HEK293 (cell line): Measurements from ENCODE around the gene PTPN6.

Source experiments
- BCL11B ChIP-seq: fragments of 450-650 bp; formaldehyde crosslinking; IDR thresholded peaks from 2 replicates; pipeline ENCODE4 v1.5.1; 2016; ENCODE audit warnings: low read depth, missing biosample characterization, missing genetic modification characterization
- CTCF ChIP-seq: fragments of 450-650 bp; formaldehyde crosslinking; IDR thresholded peaks from 2 replicates; pipeline ENCODE4 v1.5.1; 2016; ENCODE audit warnings: missing biosample characterization, missing genetic modification characterization
- EGR2 ChIP-seq: fragments of 450-650 bp; formaldehyde crosslinking; IDR thresholded peaks from 2 replicates; pipeline ENCODE4 v1.5.1; 2016; ENCODE audit warnings: low read depth, missing biosample characterization, missing genetic modification characterization
- HOXD13 ChIP-seq: sonication (generic); formaldehyde crosslinking; IDR thresholded peaks from 2 replicates; pipeline ENCODE4 v1.8.0; 2022; ENCODE audit warnings: missing genetic modification reagents, borderline replicate concordance
- KLF8 ChIP-seq: fragments of 450-650 bp; formaldehyde crosslinking; IDR thresholded peaks from 2 replicates; pipeline ENCODE4 v1.5.1; 2016; ENCODE audit warnings: missing biosample characterization, missing genetic modification characterization
- MEIS1 ChIP-seq: sonication (generic); formaldehyde crosslinking; IDR thresholded peaks from 2 replicates; pipeline ENCODE4 v1.8.1; 2022; ENCODE audit warnings: missing genetic modification reagents, mild to moderate bottlenecking, borderline replicate concordance
- MZF1 ChIP-seq: fragments of 450-650 bp; formaldehyde crosslinking; IDR thresholded peaks from 2 replicates; pipeline ENCODE4 v1.5.1; 2017; ENCODE audit warnings: missing biosample characterization, missing genetic modification characterization, borderline replicate concordance
- PRDM1 ChIP-seq: fragments of 450-650 bp; formaldehyde crosslinking; IDR thresholded peaks from 2 replicates; pipeline ENCODE4; 2016; ENCODE audit warnings: missing biosample characterization, missing genetic modification characterization
- SCRT1 ChIP-seq: fragments of 450-650 bp; formaldehyde crosslinking; IDR thresholded peaks from 2 replicates; pipeline ENCODE4 v1.5.1; 2016; ENCODE audit warnings: missing biosample characterization, missing genetic modification characterization, borderline replicate concordance
- SP2 ChIP-seq: fragments of 450-650 bp; formaldehyde crosslinking; IDR thresholded peaks from 2 replicates; pipeline ENCODE4 v1.5.1; 2016; ENCODE audit warnings: missing biosample characterization, missing genetic modification characterization
- YY1 ChIP-seq: fragments of 450-650 bp; formaldehyde crosslinking; IDR thresholded peaks from 2 replicates; pipeline ENCODE4 v1.5.1; 2018; ENCODE audit warnings: missing biosample characterization, missing genetic modification characterization
- YY2 ChIP-seq: fragments of 450-650 bp; formaldehyde crosslinking; IDR thresholded peaks from 2 replicates; pipeline ENCODE4 v1.5.1; 2016; ENCODE audit warnings: missing biosample characterization, missing genetic modification characterization
- ZBTB44 ChIP-seq: fragments of 450-650 bp; IDR thresholded peaks from 2 replicates; pipeline ENCODE4 v1.5.1; 2018; ENCODE audit warnings: missing biosample characterization, mild to moderate bottlenecking, missing genetic modification characterization
- ZBTB48 ChIP-seq: fragments of 450-650 bp; formaldehyde crosslinking; IDR thresholded peaks from 2 replicates; pipeline ENCODE4 v1.5.1; 2016; ENCODE audit warnings: missing biosample characterization, missing genetic modification characterization
- ZBTB49 ChIP-seq: fragments of 450-650 bp; formaldehyde crosslinking; IDR thresholded peaks from 2 replicates; pipeline ENCODE4 v1.5.1; 2016; ENCODE audit warnings: missing biosample characterization, missing genetic modification characterization, low read depth
- ZFP41 ChIP-seq: fragments of 450-650 bp; formaldehyde crosslinking; IDR thresholded peaks from 2 replicates; pipeline ENCODE4 v1.5.1; 2016; ENCODE audit warnings: missing biosample characterization, missing genetic modification characterization, borderline replicate concordance
- ZFP69B ChIP-seq: fragments of 450-650 bp; formaldehyde crosslinking; IDR thresholded peaks from 2 replicates; pipeline ENCODE4 v1.5.1; 2016; ENCODE audit warnings: missing biosample characterization, missing genetic modification characterization
- ZNF112 ChIP-seq: fragments of 450-650 bp; formaldehyde crosslinking; IDR thresholded peaks from 2 replicates; pipeline ENCODE4 v1.5.0; 2017; ENCODE audit warnings: missing biosample characterization, missing genetic modification characterization
- ZNF155 ChIP-seq: fragments of 450-650 bp; formaldehyde crosslinking; IDR thresholded peaks from 2 replicates; pipeline ENCODE4 v1.5.1; 2016; ENCODE audit warnings: missing biosample characterization, missing genetic modification characterization
- ZNF184 ChIP-seq: fragments of 450-650 bp; IDR thresholded peaks from 2 replicates; pipeline ENCODE4 v1.5.1; 2018; ENCODE audit warnings: missing biosample characterization, mild to moderate bottlenecking, missing genetic modification characterization
- ZNF223 ChIP-seq: fragments of 450-650 bp; formaldehyde crosslinking; IDR thresholded peaks from 2 replicates; pipeline ENCODE4 v1.5.1; 2016; ENCODE audit warnings: missing biosample characterization, missing genetic modification characterization
- ZNF292 ChIP-seq: fragments of 450-650 bp; formaldehyde crosslinking; IDR thresholded peaks from 2 replicates; pipeline ENCODE4 v1.5.1; 2016; ENCODE audit warnings: low read depth, missing biosample characterization, missing genetic modification characterization, borderline replicate concordance
- ZNF311 ChIP-seq: fragments of 450-650 bp; formaldehyde crosslinking; IDR thresholded peaks from 2 replicates; pipeline ENCODE4 v1.5.1; 2017; ENCODE audit warnings: missing biosample characterization, missing genetic modification characterization, borderline replicate concordance
- ZNF362 ChIP-seq: fragments of 450-650 bp; formaldehyde crosslinking; IDR thresholded peaks from 2 replicates; pipeline ENCODE4 v1.5.1; 2016; ENCODE audit warnings: missing biosample characterization, missing genetic modification characterization
- ZNF521 ChIP-seq: fragments of 450-650 bp; formaldehyde crosslinking; IDR thresholded peaks from 2 replicates; pipeline ENCODE4 v1.5.1; 2017; ENCODE audit warnings: missing biosample characterization, mild to moderate bottlenecking, missing genetic modification characterization
- ZNF530 ChIP-seq: fragments of 450-650 bp; formaldehyde crosslinking; IDR thresholded peaks from 2 replicates; pipeline ENCODE4 v1.5.1; 2016; ENCODE audit warnings: low read depth, missing biosample characterization, missing genetic modification characterization
- ZNF548 ChIP-seq: fragments of 450-650 bp; formaldehyde crosslinking; IDR thresholded peaks from 2 replicates; pipeline ENCODE4 v1.5.1; 2016; ENCODE audit warnings: missing biosample characterization, missing genetic modification characterization
- ZNF621 ChIP-seq: fragments of 450-650 bp; formaldehyde crosslinking; IDR thresholded peaks from 2 replicates; pipeline ENCODE4 v1.5.1; 2017; ENCODE audit warnings: missing biosample characterization, missing genetic modification characterization
- ZNF623 ChIP-seq: fragments of 450-650 bp; formaldehyde crosslinking; IDR thresholded peaks from 2 replicates; pipeline ENCODE4 v1.5.1; 2016; ENCODE audit warnings: missing biosample characterization, missing genetic modification characterization
- ZNF76 ChIP-seq: fragments of 450-650 bp; formaldehyde crosslinking; IDR thresholded peaks from 2 replicates; pipeline ENCODE4; 2016; ENCODE audit warnings: low read depth, missing biosample characterization, missing genetic modification characterization, borderline replicate concordance
- ZNF776 ChIP-seq: fragments of 450-650 bp; formaldehyde crosslinking; IDR thresholded peaks from 2 replicates; pipeline ENCODE4 v1.5.0; 2017; ENCODE audit warnings: missing biosample characterization, missing genetic modification characterization, borderline replicate concordance
- ZNF830 ChIP-seq: fragments of 450-650 bp; IDR thresholded peaks from 2 replicates; pipeline ENCODE4 v1.5.0; 2018; ENCODE audit warnings: missing biosample characterization, missing genetic modification characterization, low read depth, mild to moderate bottlenecking, moderate library complexity
- ZSCAN5A ChIP-seq: fragments of 450-650 bp; formaldehyde crosslinking; IDR thresholded peaks from 2 replicates; pipeline ENCODE4 v1.5.1; 2016; ENCODE audit warnings: missing biosample characterization, missing genetic modification characterization

The PTPN6 gene

GRCh38 chr12:6914246-6914946 lies 36.8 kb upstream of the PTPN6 start, which contains the start of gene ENO2 (continued):
- peak; percentile 44; the same call in 1 of the 2 replicates for TF ChIP-seq ZNF76
- no peak for TF ChIP-seq ZBTB49
- TF ChIP-seq SP2 (tag by site-specific recombination): no peak
- no peak for TF ChIP-seq ZNF155 (tag by site-specific recombination)
- TF ChIP-seq ZNF830 (tag by site-specific recombination): no peak
- no peak for TF ChIP-seq ZFP69B (tag by site-specific recombination)
- no peak for TF ChIP-seq ZNF292 (tag by site-specific recombination)
- peak; percentile 59 for TF ChIP-seq YY2
- TF ChIP-seq ZNF184: no peak
- no peak for TF ChIP-seq MEIS1 (CRISPR knock-in tag)
- TF ChIP-seq PRDM1 (tag by site-specific recombination): no peak
- no peak for TF ChIP-seq YY1 (tag by site-specific recombination)
- TF ChIP-seq ZNF530 (tag by site-specific recombination): no peak
- peak; percentile 94 for TF ChIP-seq EGR2 (tag by site-specific recombination)
- TF ChIP-seq SCRT1: no peak
- peak; percentile 53; the same call in 1 of the 2 replicates for TF ChIP-seq ZSCAN5A
- TF ChIP-seq ZNF223: no peak
- TF ChIP-seq ZNF623: no peak
- TF ChIP-seq ZBTB44 (tag by site-specific recombination): 0 out of 2 replicates have a peak, but pooled peaks have one; percentile 26
- peak; percentile 12 for TF ChIP-seq CTCF (tag by site-specific recombination)
- no peak for TF ChIP-seq ZNF548 (tag by site-specific recombination)
- TF ChIP-seq HOXD13 (CRISPR knock-in tag): no peak
- TF ChIP-seq ZNF621: no peak
- TF ChIP-seq MZF1 (tag by site-specific recombination): no peak
- TF ChIP-seq ZBTB48: peak; percentile 38; the same call in 1 of the 2 replicates
- TF ChIP-seq BCL11B: 0 out of 2 replicates have a peak, but pooled peaks have one; percentile 44
- TF ChIP-seq ZNF311 (tag by site-specific recombination): no peak
- TF ChIP-seq KLF8 (tag by site-specific recombination): peak; percentile 70; the same call in 1 of the 2 replicates
- TF ChIP-seq ZNF362: no peak
- no peak for TF ChIP-seq ZNF521 (tag by site-specific recombination)
- no peak for TF ChIP-seq ZNF776 (tag by site-specific recombination)
- no peak for TF ChIP-seq ZFP41 (tag by site-specific recombination)
- no peak for TF ChIP-seq ZNF112 (tag by site-specific recombination)
